Gastrocnemius medialis (tissue), 4 donors: ENCODE measurements around the gene ARHGAP26. TPM values are rescaled to one million over a fixed set of nuclear protein-coding genes. Genes with fewer than 3 reads are reported as not detected.

Source experiments
- ATAC-seq, 2 donors: fragments of 150-250 bp; one replicate each; pipeline ENCODE4 v1.9.1; 2016
- DNase-seq, 2 donors: peaks; one replicate each; pipeline ENCODE4 v3.0.0-alpha.2; 2019
- H3K27ac ChIP-seq, 4 donors: fragments of 200-600 bp; sonication (generic); 1 replicate in 1 of 4; 2 replicates in 3 of 4; pipeline ENCODE4 v1.5.1; 2016 to 2018; ENCODE audit warnings: mild to moderate bottlenecking in 2 of 4, moderate library complexity in 1 of 4
- H3K27me3 ChIP-seq, 3 donors: fragments of 200-600 bp; sonication (generic) in 2 of 3; 1 replicate in 1 of 3; 2 replicates in 2 of 3; pipeline versions ENCODE4 v1.5.1 to v1.6.0; 2016 to 2019; ENCODE audit warnings: mild to moderate bottlenecking in 1 of 3, moderate library complexity in 1 of 3
- H3K36me3 ChIP-seq, 2 donors: fragments of 200-600 bp; sonication (generic) in 1 of 2; one replicate each; pipeline ENCODE4 v1.5.1; 2017 to 2018
- H3K4me1 ChIP-seq, 2 donors: fragments of 200-600 bp; sonication (generic) in 1 of 2; one replicate each; pipeline ENCODE4 v1.5.1; 2016 to 2017; ENCODE audit warnings: mild to moderate bottlenecking in 2 of 2
- H3K4me3 ChIP-seq, 4 donors: fragments of 200-600 bp; sonication (generic) in 3 of 4; 1 replicate in 1 of 4; 2 replicates in 3 of 4; pipeline ENCODE4 v1.5.1; 2016 to 2019; ENCODE audit warnings: mild to moderate bottlenecking in 2 of 4
- H3K9me3 ChIP-seq, 3 donors: fragments of 200-600 bp; sonication (generic) in 2 of 3; 1 replicate in 1 of 3; 2 replicates in 2 of 3; pipeline ENCODE4 v1.5.1; 2016 to 2019
- POLR2A ChIP-seq, 2 donors: fragments of 450-650 bp; IDR thresholded peaks; one replicate each; pipeline ENCODE4 v1.6.1; 2017; ENCODE audit warnings: antibody characterized with exemption in 2 of 2, mild to moderate bottlenecking in 2 of 2, moderate library complexity in 2 of 2
- in situ Hi-C, 4 donors: fragments of 200-750 bp; cut with MboI; loops; one replicate each; pipeline versions ENCODE4 v1.15.0 to v1.8.0; 2017; ENCODE audit warnings: low sequenced_read_pairs in 4 of 4
- intact Hi-C: fragments of 100-400 bp; cut with DNase I; formaldehyde crosslinking; loops from one replicate; pipeline ENCODE4 v1.15.1; 2023; ENCODE audit warnings: low total_unique reads
- total RNA-seq, 4 donors: library from RNA; depleted of rRNA; stranded (reverse); fragments of >200 nt; gene quantifications; one replicate each; pipeline versions ENCODE4 v1.1.0 to v1.2.3, GENCODE V29; 2016
- TF ChIP-seq, protein P1 (sequence below), 5 experiments: fragments of 450-650 bp in 3 of 5; fragments of 200-600 bp in 2 of 5; sonication (generic) in 2 of 5; IDR thresholded peaks in 4 of 5; conservative IDR thresholded peaks in 1 of 5; 1 replicate in 4 of 5; 2 replicates in 1 of 5; pipeline ENCODE4 v1.5.1; 2016 to 2019; ENCODE audit warnings: antibody characterized with exemption in 5 of 5, mild to moderate bottlenecking in 3 of 5, moderate library complexity in 3 of 5

The ARHGAP26 gene
- total RNA-seq, 4 donors from 2014 or later = 9.1 to 22.4 (median 13.4) TPM

DNA sequence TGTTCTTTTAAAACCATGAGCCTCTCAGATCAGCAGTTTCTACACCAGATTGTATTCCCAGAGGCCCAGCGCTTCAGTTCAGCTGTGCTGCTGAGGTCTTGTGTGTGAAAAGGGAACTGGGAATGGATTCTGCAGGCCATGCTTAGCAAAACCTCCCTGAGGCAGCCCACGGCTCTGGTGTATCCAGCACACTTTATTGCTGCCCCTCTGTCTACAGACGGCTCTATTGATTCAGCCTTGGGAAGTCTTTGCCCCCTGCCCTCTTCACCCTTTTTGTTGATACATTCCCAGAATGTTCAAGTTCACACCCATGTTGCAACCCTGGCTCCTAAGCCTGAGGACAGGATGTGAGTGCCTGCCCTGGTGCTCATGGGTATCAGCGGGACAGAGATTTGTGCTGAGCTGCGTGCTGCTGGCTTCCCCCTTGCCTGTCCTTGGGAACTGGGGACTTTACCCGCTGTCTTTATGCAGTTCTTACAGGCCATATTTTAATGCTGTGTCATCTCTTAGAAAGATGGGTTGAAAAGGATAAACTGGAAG is 37.3 kb downstream of the ARHGAP26 start:
- Histone ChIP-seq H3K27me3 (no peaks in the 10 kb centered on the region), H3K36me3 (no peaks in the 10 kb centered on the region), H3K9me3 (no peaks in the 10 kb centered on the region), H3K4me1 (peaks cover 34 to 51% of the 10 kb centered on the region in 2 donors), H3K4me3 (no peak overlapping the region), H3K27ac (peak overlapping the region in 3 of 4 donors; percentile 1 to 29 (median 10))
- intact Hi-C loops = no loop called here
- in situ Hi-C loops = no loop called here
- DNase-seq (peak in 1 of 2 donors; percentile 44), ATAC-seq (peak; percentile 30 to 50)
- TF ChIP-seq, protein P1, sequence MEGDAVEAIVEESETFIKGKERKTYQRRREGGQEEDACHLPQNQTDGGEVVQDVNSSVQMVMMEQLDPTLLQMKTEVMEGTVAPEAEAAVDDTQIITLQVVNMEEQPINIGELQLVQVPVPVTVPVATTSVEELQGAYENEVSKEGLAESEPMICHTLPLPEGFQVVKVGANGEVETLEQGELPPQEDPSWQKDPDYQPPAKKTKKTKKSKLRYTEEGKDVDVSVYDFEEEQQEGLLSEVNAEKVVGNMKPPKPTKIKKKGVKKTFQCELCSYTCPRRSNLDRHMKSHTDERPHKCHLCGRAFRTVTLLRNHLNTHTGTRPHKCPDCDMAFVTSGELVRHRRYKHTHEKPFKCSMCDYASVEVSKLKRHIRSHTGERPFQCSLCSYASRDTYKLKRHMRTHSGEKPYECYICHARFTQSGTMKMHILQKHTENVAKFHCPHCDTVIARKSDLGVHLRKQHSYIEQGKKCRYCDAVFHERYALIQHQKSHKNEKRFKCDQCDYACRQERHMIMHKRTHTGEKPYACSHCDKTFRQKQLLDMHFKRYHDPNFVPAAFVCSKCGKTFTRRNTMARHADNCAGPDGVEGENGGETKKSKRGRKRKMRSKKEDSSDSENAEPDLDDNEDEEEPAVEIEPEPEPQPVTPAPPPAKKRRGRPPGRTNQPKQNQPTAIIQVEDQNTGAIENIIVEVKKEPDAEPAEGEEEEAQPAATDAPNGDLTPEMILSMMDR (IDR thresholded peaks at IDR 0.05 in 4 of 5, conservative IDR thresholded peaks at IDR 0.05 in 1 of 5) = no peak
- no peak for TF ChIP-seq POLR2A (IDR thresholded peaks at IDR 0.05)

DNA sequence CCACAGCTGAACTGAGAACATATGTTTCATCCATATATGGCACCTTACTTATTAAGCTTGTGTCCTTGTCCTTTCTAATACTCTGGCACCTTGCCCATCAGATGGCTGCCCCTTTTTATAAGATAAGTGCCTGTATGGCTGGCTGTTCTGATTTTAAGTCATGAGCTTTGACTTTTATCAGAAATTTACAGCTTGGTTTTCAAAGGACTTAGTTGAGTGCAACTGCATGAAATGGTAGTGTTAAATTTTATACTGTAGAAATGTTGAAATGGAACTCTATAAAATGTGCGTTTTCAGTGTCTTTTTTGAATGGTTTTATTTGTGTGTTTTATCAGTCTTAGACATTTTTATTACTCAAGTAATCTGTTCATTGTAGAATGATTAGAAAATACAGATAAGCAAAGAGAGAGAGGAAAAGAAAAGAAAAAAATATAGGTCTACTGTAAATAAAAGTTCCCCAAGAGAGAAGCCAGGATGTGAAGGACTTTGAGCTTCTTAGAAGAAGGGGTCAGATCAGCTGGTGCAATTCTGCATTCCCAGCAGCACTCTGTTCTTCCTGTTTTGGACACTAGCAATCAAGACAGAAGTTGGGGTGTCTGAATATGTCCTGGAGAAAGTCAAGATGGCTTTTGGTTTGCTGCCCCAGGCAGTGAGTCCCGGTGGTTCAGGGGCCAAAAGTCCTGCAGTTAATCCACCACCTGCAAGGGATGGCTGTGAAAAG is 38.9 kb downstream of the ARHGAP26 start:
- no peak for ATAC-seq
- Histone ChIP-seq H3K27me3 (no peaks in the 10 kb centered on the region), H3K4me3 (no peak overlapping the region), H3K27ac (no peak overlapping the region), H3K4me1 (peaks cover 44 to 49% of the 10 kb centered on the region in 2 donors), H3K36me3 (no peaks in the 10 kb centered on the region), H3K9me3 (no peaks in the 10 kb centered on the region)
- no peak for DNase-seq
- intact Hi-C loops = no loop called here
- no peak for TF ChIP-seq POLR2A (IDR thresholded peaks at IDR 0.05)
- TF ChIP-seq, protein P1 (IDR thresholded peaks at IDR 0.05 in 4 of 5, conservative IDR thresholded peaks at IDR 0.05 in 1 of 5) = no peak
- in situ Hi-C loops = no loop called here

DNA sequence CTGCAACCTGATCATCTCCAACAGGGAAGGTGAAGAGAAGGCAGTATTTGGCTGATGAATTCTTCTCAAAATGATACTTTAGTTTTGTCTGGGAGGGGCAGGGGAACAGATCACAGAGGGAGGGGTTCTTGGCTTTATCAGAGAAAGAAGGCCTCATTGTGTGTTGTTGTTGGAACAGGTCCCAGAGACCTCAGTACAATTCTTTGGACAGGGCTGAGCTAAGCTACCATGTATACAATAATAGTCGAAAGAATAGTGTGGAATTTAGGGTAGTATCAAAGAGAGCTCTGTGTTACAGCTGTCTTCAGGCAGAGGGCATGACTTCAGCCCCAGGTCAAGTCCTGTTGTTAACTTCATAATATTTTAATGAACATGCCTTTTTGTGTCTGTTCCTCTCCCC is 39.9 kb downstream of the ARHGAP26 start:
- intact Hi-C loops = no loop called here
- no peak for ATAC-seq
- no peak for TF ChIP-seq POLR2A (IDR thresholded peaks at IDR 0.05)
- TF ChIP-seq, protein P1 (IDR thresholded peaks at IDR 0.05 in 4 of 5, conservative IDR thresholded peaks at IDR 0.05 in 1 of 5) = no peak
- H3K36me3 ChIP-seq = no peaks in the 10 kb centered on the region
- no peaks in the 10 kb centered on the region for H3K27me3 ChIP-seq
- no peaks in the 10 kb centered on the region for H3K9me3 ChIP-seq
- peaks cover 55 to 60% of the 10 kb centered on the region in 2 donors for H3K4me1 ChIP-seq
- in situ Hi-C loops = no loop called here
- no peak for DNase-seq
- H3K27ac ChIP-seq = no peak overlapping the region
- no peak overlapping the region for H3K4me3 ChIP-seq

DNA sequence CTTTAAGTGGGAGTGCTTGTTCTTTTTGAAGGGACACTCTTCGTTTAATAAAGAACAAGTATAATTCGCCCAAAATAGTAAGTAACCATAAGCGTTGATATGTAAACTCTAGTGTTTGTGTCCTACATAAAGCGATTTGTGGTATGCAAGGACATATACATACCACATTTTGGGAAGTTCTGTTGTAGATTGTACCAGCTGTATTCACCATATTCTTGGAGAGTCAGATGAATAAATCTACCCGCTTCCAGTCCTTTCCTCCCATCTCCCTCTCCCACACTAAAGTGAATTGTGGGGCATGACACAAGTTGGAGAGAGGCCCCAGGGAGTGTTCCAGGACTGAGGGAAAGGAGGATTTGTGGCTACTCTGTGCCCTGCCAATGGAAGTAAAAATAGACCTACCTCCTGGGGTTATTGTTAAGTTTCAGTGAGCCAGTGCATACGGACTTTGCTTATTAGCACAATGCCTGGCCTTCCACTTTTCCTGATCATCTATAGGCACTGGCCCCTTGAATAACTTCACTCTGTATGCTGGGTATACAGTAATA is 40.6 kb downstream of the ARHGAP26 start:
- DNase-seq = no peak
- Histone ChIP-seq H3K4me1 (peaks cover 60 to 67% of the 10 kb centered on the region in 2 donors), H3K9me3 (no peaks in the 10 kb centered on the region), H3K27ac (no peak overlapping the region), H3K36me3 (no peaks in the 10 kb centered on the region), H3K27me3 (no peaks in the 10 kb centered on the region), H3K4me3 (no peak overlapping the region)
- no peak for TF ChIP-seq POLR2A (IDR thresholded peaks at IDR 0.05)
- TF ChIP-seq, protein P1 (IDR thresholded peaks at IDR 0.05 in 4 of 5, conservative IDR thresholded peaks at IDR 0.05 in 1 of 5) = no peak
- no peak for ATAC-seq
- in situ Hi-C loops (no loop called here), intact Hi-C loops (no loop called here)
